ENCODE measurements around the gene ITPA. TPM values are rescaled to one million over a fixed set of nuclear protein-coding genes. Genes with fewer than 3 reads are reported as not detected.

ITPA gene
- total RNA-seq, 2 donors from 2014 or later = 94.3 to 94.7 TPM

DNA sequence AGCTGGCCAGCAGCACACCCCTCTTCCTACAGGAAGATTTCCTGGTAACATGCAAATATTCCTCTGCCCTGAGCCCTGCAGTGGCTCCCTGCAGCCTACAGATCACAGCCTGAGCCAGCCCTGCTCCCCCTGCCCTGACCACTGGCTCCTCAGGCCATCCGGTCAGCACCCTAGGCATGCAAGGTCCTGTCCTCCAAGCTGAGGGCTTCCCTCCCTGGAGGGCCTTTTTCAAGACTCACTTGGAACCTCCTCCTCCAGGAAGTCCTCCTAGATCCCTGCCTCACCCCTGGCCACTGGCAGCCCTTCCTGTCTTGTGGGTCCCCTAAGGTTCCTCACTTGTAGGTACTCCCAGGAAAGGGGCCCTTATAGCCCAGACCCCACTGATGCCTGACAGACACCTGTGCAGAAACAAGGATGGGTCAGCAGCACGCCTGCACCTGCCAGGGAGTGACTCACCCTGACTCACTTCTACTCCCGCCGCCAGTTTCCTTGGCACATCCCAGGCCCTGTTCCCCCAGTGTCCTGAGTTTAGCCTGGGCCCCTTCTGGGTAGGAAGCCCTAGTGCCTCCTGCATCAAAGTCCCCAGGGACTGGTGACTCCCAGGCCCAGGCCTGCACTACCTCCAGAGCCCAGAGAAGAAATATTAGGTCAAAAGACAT lies 26.5 kb downstream of the ITPA start:
- ATAC-seq (no peak), DNase-seq (ENCODE audit: low spot score) (peak; percentile 25)
- peaks cover 7% of the 10 kb centered on the region in 2 donors for H3K4me1 Mint-ChIP-seq (ENCODE audit: low read depth in 2 of 2)
- no peaks in the 10 kb centered on the region for H3K9me3 Mint-ChIP-seq
- peaks cover 12 to 19% of the 10 kb centered on the region in 2 donors for H3K27me3 Mint-ChIP-seq
- no peaks in the 10 kb centered on the region for H3K36me3 Mint-ChIP-seq
- no peak overlapping the region for H3K27ac Mint-ChIP-seq
- no peak overlapping the region for H3K4me3 Mint-ChIP-seq

DNA sequence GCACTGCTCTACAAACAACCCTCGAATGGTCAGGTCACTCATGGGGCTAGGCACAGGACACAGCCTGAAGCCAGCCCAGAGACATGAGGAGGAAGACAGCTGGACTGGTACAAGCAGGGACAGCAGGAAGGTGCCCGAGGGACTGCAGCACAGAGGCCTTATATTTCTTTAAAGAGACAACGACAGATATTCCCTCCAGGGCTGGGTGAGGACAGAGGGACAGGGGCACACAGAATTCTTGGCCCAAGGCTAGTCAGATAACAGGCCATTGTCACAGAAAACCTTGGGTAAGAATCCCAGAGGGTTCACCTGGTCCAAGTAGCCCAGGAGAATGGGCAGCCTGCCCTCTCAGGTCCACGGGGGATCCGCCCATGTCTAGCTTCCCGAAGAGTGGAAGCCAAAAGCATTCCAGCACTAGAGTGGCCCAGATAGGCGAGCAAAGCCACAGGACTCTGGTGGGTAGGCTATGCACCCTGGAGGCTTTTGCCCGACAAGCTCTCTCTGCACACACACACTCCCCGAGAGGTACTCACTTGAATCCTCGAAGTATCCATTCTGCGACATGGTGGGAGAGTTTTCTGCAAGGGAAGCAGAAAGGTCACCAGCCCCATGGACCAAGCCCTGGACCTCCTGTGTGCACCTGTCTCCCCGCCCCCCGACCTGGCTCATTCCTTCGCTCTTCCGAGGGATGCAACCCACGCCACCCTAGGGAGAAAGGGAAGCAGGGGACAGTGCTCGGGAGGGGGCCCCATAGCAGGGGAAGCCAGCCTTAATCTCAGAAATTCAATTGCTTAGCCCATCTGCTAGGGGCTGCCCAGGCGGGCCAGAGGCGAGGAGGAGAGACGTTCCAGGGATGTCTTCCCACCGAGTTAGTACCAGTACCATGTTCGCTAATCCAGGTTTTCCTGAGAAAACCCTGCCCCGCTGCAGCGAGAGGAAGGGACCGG lies 28.0 kb downstream of the ITPA start:
- Mint-ChIP-seq H3K4me3 (peak overlapping the region; percentile 14), H3K27ac (no peak overlapping the region), H3K27me3 (peaks cover 22 to 30% of the 10 kb centered on the region in 2 donors), H3K4me1 (ENCODE audit: low read depth in 2 of 2) (peaks cover 7% of the 10 kb centered on the region in 2 donors), H3K9me3 (no peaks in the 10 kb centered on the region), H3K36me3 (no peaks in the 10 kb centered on the region)
- ATAC-seq (no peak), DNase-seq (ENCODE audit: low spot score) (no peak)

DNA sequence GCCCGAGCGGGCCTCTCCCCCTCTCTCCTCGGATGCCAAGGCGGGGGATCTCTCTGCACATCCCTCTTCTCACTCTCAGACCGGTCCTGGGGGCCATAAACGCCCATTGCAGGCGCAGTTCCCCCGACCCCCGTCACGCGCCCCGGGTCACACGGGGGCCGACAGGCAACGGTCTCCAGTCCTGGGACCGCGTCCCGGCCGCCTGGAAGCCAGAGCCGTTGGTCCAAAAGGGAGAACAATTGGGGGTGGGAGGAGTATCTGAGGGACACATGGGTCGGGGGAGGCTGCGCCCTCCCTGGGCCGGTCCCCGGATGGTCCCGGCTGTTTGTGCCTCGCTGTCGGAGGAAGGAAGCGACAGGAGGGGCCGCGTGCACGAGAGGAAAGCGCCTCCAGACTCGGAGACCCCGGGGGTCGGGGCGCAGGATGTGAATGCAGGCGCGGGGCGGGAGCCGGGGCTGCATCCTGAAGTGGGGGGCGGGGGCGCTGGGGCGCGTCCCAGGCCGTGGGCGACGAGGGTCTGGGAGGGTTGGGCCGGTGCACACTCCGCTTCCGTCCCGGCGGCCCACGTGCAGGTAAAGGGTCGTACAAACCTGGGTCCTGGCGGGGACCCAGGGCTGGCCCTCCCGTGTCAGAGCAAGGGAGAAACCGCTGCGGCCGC lies 28.8 kb downstream of the ITPA start:
- Mint-ChIP-seq H3K9me3 (no peaks in the 10 kb centered on the region), H3K27ac (no peak overlapping the region), H3K27me3 (peaks cover 27 to 32% of the 10 kb centered on the region in 2 donors), H3K4me1 (ENCODE audit: low read depth in 2 of 2) (peaks cover 7% of the 10 kb centered on the region in 2 donors), H3K36me3 (no peaks in the 10 kb centered on the region), H3K4me3 (peak overlapping the region; percentile 71)
- ATAC-seq (no peak), DNase-seq (ENCODE audit: low spot score) (no peak)

DNA sequence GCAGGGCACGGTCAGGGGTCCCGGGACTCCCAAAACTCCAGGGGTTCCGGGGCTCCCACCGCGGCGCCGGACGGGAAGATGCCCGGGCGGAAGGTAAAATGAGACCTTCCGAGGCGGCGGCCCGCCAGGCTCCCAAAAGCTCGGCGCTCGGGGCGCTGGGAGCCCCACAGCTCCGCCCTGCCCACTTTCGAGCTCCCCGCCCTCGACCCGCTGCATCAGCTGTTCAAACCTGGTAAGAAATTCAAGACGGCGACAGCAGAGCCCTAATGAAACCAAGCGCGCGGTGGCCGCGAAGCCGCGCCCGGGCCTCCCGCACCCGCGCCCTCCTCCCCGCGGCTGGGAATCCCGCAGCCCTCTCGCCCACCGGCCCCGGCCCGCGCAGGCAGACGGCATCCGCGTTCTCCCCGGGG lies 29.3 kb downstream of the ITPA start:
- Mint-ChIP-seq H3K4me1 (ENCODE audit: low read depth in 2 of 2) (peaks cover 7% of the 10 kb centered on the region in 2 donors), H3K27ac (no peak overlapping the region), H3K36me3 (no peaks in the 10 kb centered on the region), H3K4me3 (peak overlapping the region; percentile 71), H3K9me3 (no peaks in the 10 kb centered on the region), H3K27me3 (peaks cover 27 to 32% of the 10 kb centered on the region in 2 donors)
- ATAC-seq = peak; percentile 56 to 59
- DNase-seq (ENCODE audit: low spot score) = no peak

DNA sequence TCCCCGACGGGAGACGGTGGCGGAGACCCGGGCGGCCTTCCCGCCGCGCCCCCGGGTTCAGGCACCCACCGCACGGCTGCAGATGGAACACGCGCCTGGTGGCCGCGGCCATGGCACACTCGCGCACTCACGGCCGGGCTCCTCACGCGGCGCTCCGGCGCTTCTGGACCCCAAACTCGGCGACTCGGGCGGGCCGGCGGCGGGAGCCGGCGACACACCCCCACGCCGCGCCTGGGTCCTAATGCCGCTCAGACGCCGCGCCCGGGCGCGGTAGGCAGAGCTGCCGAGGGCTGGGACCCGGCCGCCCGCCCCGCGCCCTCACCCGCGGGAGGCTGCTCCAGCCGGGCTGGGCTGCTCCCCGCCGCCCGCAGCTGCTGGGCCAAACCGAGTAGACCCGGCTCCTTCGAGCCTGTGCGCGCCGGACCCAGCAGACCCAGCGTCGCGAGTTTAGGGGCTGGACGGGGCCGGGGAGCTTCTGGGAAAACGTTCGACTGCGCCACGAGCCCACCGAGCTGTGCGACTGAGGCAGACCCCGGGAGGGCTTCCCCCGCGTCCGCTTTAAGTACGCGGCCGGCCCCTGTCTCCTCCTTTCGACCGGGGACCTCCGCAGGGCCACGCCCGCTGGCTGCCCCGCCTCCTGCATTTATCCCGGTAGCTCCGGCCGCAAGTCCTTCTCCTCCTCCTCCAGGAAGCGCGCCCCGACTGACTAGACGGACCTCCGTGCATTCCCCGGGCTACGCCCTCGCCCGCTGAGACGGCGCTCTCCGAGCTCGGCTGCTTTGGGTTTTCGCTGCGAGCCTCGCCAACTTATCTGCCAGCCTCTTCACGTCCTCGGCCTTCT lies 29.9 kb downstream of the ITPA start, which contains the start of gene SLC4A11:
SLC4A11 (minus strand) TSS at position 165 of the 841 bp plus-strand sequence; CDS start at position 112, 53 bp downstream.
- H3K27me3 Mint-ChIP-seq = peaks cover 27 to 32% of the 10 kb centered on the region in 2 donors
- H3K9me3 Mint-ChIP-seq = no peaks in the 10 kb centered on the region
- H3K27ac Mint-ChIP-seq = no peak within 1 kb of the TSS
- H3K36me3 Mint-ChIP-seq = no peaks in the 10 kb centered on the region
- ATAC-seq (peak; percentile 71 to 78), DNase-seq (ENCODE audit: low spot score) (peak; percentile 70)
- peak within 1 kb of the TSS; percentile 81 for H3K4me3 Mint-ChIP-seq
- peaks cover 7% of the 10 kb centered on the region in 2 donors for H3K4me1 Mint-ChIP-seq (ENCODE audit: low read depth in 2 of 2)

DNA sequence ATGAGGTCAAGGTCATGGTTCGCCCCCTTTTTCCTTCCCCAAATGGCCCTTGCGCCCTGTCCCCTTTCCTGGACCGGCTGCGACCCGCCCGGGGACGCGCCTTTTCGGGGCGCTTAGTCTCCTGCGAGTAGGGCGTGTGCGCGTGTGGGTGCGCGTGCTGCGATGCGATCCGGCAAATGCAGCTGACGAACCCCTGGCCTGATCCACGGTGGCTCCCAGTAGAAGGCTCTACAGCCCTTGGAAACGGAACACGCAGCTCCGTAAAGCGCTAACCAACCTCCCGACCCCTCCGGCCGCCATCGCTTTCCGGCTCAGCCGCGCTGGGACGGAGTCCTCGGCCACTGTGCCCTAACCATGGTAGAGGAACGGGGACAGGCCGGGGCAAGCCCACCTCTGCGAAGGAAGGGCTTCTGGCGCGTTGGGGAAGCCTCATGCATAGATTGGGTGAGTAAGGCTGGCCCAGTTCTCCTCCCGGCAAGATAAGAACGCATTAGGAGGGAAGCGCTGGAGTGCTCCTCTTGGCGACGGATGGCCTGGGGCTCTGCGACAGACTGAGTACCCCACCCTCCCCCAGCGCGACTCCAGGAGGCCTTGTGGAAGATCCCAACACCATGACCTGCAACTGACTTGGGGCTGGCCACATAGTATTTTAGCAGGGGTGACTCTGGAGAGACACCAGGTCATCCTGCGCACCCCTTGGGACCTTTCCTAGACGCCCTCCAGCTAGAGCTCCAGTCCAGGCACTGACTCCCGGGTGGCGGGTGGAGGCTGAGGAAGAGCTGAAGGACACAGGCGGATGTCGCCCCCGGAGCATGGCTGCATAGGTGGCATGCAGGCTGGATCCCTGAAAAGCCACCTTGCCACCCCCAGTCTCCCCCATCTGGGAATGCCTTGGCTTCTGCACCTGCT lies 30.8 kb downstream of the ITPA start:
- Mint-ChIP-seq H3K27ac (no peak overlapping the region), H3K9me3 (no peaks in the 10 kb centered on the region), H3K36me3 (no peaks in the 10 kb centered on the region), H3K4me3 (peak overlapping the region; percentile 81), H3K27me3 (peaks cover 27 to 32% of the 10 kb centered on the region in 2 donors), H3K4me1 (ENCODE audit: low read depth in 2 of 2) (peaks cover 7% of the 10 kb centered on the region in 2 donors)
- ATAC-seq (no peak), DNase-seq (ENCODE audit: low spot score) (no peak)

DNA sequence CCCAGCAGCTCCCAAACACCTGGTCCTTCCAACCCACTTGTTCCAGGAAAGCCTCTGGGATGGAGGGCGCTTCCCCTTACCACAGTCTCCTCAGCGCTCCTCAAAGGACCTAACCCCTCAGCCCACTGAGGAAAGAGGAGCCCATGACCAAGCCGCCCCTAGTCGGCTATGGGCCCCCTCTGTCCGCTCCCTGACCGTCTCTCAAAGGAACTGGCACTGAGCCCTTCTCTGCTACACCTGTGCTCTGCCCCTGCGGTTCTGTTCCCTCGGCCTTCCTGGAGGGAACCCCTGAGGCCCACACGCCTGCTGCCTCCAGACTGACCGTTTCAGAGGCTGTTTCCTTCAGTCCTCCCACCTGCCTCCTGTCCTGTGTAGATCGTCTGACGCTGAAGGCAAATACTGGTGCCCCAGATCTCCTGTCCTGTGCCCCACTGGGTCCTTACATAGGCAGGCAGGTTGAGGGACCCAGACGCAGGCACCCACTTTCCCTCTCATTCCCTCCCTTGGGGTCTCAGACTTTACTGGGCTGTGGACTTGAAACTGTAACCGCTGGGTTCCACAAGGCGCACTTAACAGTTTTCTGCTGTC lies 31.6 kb downstream of the ITPA start:
- Mint-ChIP-seq H3K4me3 (peak overlapping the region; percentile 47), H3K27ac (no peak overlapping the region), H3K27me3 (peaks cover 27 to 30% of the 10 kb centered on the region in 2 donors), H3K4me1 (ENCODE audit: low read depth in 2 of 2) (peaks cover 7% of the 10 kb centered on the region in 2 donors), H3K36me3 (no peaks in the 10 kb centered on the region), H3K9me3 (no peaks in the 10 kb centered on the region)
- DNase-seq (ENCODE audit: low spot score) = no peak
- no peak for ATAC-seq

DNA sequence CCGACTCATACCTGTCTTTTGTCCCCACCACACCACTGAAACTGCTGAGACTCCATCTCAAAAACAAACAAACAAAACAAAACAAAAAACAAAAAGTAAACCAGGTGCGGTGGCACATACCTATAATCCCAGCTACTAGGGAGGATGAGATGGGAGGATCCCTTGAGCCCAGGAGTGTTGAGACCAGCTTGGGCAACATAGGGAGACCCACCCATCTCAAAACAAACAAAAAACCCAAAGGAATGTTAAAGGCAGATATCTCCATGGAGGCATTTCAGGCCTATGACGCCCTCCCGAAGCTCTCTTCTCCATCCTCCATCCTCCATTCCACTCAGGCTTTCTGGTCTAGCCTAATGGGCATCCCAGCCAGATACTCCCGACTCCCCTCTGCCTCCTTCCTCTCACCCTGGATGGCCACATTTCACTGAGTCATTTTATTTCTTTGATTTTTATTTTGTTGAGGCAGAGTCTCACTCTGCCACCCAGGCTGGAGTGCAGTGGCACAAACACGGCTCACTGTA lies 32.9 kb downstream of the ITPA start:
- ATAC-seq = no peak
- Mint-ChIP-seq H3K4me1 (ENCODE audit: low read depth in 2 of 2) (peaks cover 7% of the 10 kb centered on the region in 2 donors), H3K9me3 (no peaks in the 10 kb centered on the region), H3K4me3 (no peak overlapping the region), H3K36me3 (no peaks in the 10 kb centered on the region), H3K27ac (no peak overlapping the region), H3K27me3 (peaks cover 18 to 25% of the 10 kb centered on the region in 2 donors)
- DNase-seq (ENCODE audit: low spot score) = no peak

DNA sequence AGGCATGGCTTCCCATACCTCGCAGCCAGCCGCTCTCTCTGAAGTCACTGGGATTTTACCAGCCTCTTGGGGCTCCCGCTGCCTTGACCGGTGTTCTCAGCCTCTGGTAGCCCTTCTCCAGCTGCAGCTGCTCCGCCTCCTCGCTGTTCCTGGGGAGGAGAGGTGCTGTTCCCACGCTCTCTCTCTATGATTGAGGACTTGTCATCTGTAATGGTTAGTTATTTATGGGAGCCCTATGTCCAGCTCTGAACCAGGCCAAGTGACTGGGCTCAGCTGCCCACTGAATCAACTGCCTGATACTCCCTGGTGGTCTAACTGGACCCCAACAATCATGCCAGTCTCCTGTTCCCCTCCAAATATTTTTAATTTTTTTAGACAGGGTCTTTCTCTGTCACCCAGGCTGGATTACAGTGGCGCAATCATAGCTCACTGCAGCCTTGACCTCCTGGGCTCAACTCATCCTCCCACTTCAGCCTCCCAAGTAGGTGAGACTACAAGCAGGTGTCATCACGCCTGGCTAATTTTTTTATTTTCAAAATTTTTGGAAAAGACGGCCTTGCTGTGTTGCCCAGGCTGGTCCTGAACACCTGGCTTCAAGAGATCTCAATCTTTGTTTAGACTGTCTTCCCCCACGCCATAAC lies 34.5 kb downstream of the ITPA start:
- Mint-ChIP-seq H3K27me3 (peaks cover 18 to 27% of the 10 kb centered on the region in 2 donors), H3K4me1 (ENCODE audit: low read depth in 2 of 2) (peaks cover 7% of the 10 kb centered on the region in 2 donors), H3K9me3 (no peaks in the 10 kb centered on the region), H3K36me3 (no peaks in the 10 kb centered on the region), H3K27ac (no peak overlapping the region), H3K4me3 (no peak overlapping the region)
- no peak for ATAC-seq
- no peak for DNase-seq (ENCODE audit: low spot score)

DNA sequence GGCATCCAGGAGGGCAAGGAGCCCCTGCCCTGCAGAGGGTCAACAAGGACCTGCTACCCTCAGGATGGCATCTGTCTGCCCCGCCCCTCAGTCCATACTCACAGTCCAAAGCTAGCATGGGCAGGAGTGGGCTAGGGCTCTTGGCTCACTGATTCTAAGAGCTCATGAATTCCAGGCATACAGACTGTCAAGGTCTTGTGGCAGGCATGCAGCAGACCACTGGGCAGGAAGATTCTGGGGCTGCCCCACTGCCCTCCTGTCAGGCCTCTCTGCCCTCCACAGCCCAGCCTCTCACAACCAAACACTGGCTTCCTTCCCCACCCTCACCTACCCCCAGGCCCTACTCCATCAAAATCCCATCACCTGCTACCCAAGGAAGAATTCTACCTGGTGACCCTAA lies 35.3 kb downstream of the ITPA start:
- Mint-ChIP-seq H3K27me3 (peaks cover 18 to 25% of the 10 kb centered on the region in 2 donors), H3K27ac (no peak overlapping the region), H3K9me3 (no peaks in the 10 kb centered on the region), H3K36me3 (no peaks in the 10 kb centered on the region), H3K4me1 (ENCODE audit: low read depth in 2 of 2) (peaks cover 5% of the 10 kb centered on the region in 2 donors), H3K4me3 (no peak overlapping the region)
- DNase-seq (ENCODE audit: low spot score) = no peak
- no peak for ATAC-seq

DNA sequence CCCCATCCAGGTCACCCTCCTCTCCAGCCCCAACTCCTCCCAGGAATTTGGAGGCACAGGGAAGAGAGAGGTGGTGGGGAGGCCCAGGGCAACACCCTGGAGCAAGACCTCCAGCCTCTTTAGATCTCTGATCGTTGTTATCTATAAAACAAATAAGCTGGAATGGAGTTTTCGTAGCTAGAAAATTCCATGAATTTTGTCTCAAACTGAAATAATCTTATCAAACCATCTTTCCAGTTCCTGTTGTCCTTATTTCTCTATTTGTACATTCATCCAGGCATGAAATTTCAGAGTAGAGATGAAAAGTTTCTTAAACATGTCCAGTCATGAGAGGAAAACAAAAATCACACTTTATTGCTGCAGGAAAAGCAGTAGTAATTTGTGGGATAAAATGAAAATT lies 35.9 kb downstream of the ITPA start:
- H3K4me3 Mint-ChIP-seq = no peak overlapping the region
- DNase-seq (ENCODE audit: low spot score) = no peak
- H3K36me3 Mint-ChIP-seq = no peaks in the 10 kb centered on the region
- no peaks in the 10 kb centered on the region for H3K4me1 Mint-ChIP-seq (ENCODE audit: low read depth in 2 of 2)
- no peak overlapping the region for H3K27ac Mint-ChIP-seq
- no peak for ATAC-seq
- H3K27me3 Mint-ChIP-seq = peaks cover 18 to 24% of the 10 kb centered on the region in 2 donors
- H3K9me3 Mint-ChIP-seq = no peaks in the 10 kb centered on the region

Measured in natural killer cell treated with Interleukin-12 subunit alpha and Interleukin-12 subunit beta and Interleukin-15 and Interleukin-18, amount 100 ng/mL, for 72 hours (primary cell).